GM12878 (cell line): Measurements from ENCODE around the gene BEGAIN. TPM values are rescaled to one million over a fixed set of nuclear protein-coding genes. Genes with fewer than 3 reads are reported as not detected.

Source experiments
- ATAC-seq: fragments of 200-7000 bp; cut with Tn5 transposase; 3 replicates; pipeline ENCODE4 v1.9.1; 2020; ENCODE audit warnings: mild to moderate bottlenecking, moderate library complexity
- BruUV-seq: library from RNA; stranded (reverse); fragments of 400-500 nt; replicated peaks from 2 replicates; lab custom pipeline; 2021; lab: Mats Ljungman, UMichigan
- CTCF ChIA-PET: fragments of 300-600 bp; sonication (Branson Sonifier 250); formaldehyde crosslinking; extraction: SDS; loops from one replicate; lab custom pipeline; 2021; ENCODE audit warnings: inconsistent platforms; lab: Yijun Ruan, JAX
- POLR2A ChIA-PET: fragments of 350-600 bp; formaldehyde crosslinking; extraction: SDS; loops from one replicate; lab custom pipeline; 2021; ENCODE audit warnings: inconsistent platforms; lab: Charles Lee
- RAD21 ChIA-PET: fragments of 300-600 bp; sonication (Branson Sonifier 250); formaldehyde crosslinking; loops from one replicate; lab custom pipeline; 2023; ENCODE audit warnings: antibody characterized with exemption; ENCODE audit not compliant: unreplicated experiment; lab: Charles Lee
- SMC1A ChIA-PET: fragments of 300-600 bp; sonication (Branson Sonifier 250); formaldehyde crosslinking; loops from one replicate; lab custom pipeline; 2023; ENCODE audit not compliant: unreplicated experiment, uncharacterized antibody; lab: Charles Lee
- DNase-seq: peaks from one replicate; pipeline ENCODE4 v3.0.0-alpha.2; 2011; ENCODE audit warnings: low read depth, low spot score
- FAIRE-seq: peaks from 3 replicates; lab custom pipeline; 2011; peaks lifted over from hg19 to GRCh38; lab: Jason Lieb, UNC
- H2AFZ ChIP-seq: 2 replicates; pipeline ENCODE4 v1.6.0; 2011; ENCODE audit warnings: low read depth, low read length, control low read depth; ENCODE audit not compliant: control insufficient read depth
- H3K27ac ChIP-seq: 2 replicates; pipeline ENCODE4 v1.5.1; 2011; ENCODE audit warnings: control low read depth; ENCODE audit not compliant: control insufficient read depth, insufficient read depth
- H3K27me3 ChIP-seq, 2 experiments: replicated peaks in 1 of 2; 2 replicates each; pipeline versions ENCODE4 v1.6.0 to v1.6.1; 2011; ENCODE audit warnings: low read length in 1 of 2; ENCODE audit not compliant: control insufficient read depth in 2 of 2, insufficient read depth in 2 of 2
- H3K36me3 ChIP-seq, 2 experiments: 2 replicates each; pipeline ENCODE4 v1.5.1; 2011; ENCODE audit warnings: low read length in 1 of 2; ENCODE audit not compliant: control insufficient read depth in 2 of 2, insufficient read depth in 2 of 2
- H3K4me1 ChIP-seq: 2 replicates; pipeline ENCODE4 v1.6.1; 2011; ENCODE audit warnings: mild to moderate bottlenecking, low read length, moderate library complexity, mixed read lengths; ENCODE audit not compliant: control insufficient read depth, insufficient read depth
- H3K4me2 ChIP-seq: 2 replicates; pipeline ENCODE4 v1.6.0; 2011; ENCODE audit warnings: control low read depth; ENCODE audit not compliant: control insufficient read depth, insufficient read depth
- H3K4me3 ChIP-seq: fragments of 200-600 bp; sonication (generic); 2 replicates; pipeline ENCODE4 v1.5.1; 2016
- H3K79me2 ChIP-seq: 2 replicates; pipeline ENCODE4 v1.6.0; 2011; ENCODE audit warnings: low read length; ENCODE audit not compliant: control insufficient read depth, insufficient read depth
- H3K9ac ChIP-seq: 2 replicates; pipeline ENCODE4 v1.8.0; 2011; ENCODE audit warnings: low read length, control low read depth, mixed read lengths; ENCODE audit not compliant: control insufficient read depth, insufficient read depth
- H3K9me3 ChIP-seq: replicated peaks from 3 replicates; pipeline ENCODE4 v1.5.1; 2011; ENCODE audit warnings: mild to moderate bottlenecking, low read length; ENCODE audit not compliant: control insufficient read depth, insufficient read depth
- H4K20me1 ChIP-seq: 2 replicates; pipeline ENCODE4 v1.6.0; 2011; ENCODE audit not compliant: control insufficient read depth, insufficient read depth
- BACH1 ChIP-seq: fragments of 450-650 bp; IDR thresholded peaks from 2 replicates; pipeline ENCODE4 v1.6.1; 2017; ENCODE audit warnings: mild to moderate bottlenecking, borderline replicate concordance
- BCL11A ChIP-seq: IDR thresholded peaks from 2 replicates; pipeline ENCODE4 v1.6.1; 2011; ENCODE audit warnings: low read depth, low read length
- CBFB ChIP-seq: IDR thresholded peaks from 2 replicates; pipeline ENCODE4 v1.6.1; 2016; ENCODE audit warnings: antibody characterized with exemption, low read depth
- CEBPB ChIP-seq, 2 experiments: fragments of 150-350 bp in 1 of 2; IDR thresholded peaks; 2 replicates each; pipeline ENCODE4 v1.6.1; 2012 to 2014; ENCODE audit warnings: low read depth in 2 of 2, low read length in 2 of 2, borderline replicate concordance in 1 of 2, inconsistent platforms in 1 of 2
- CREB1 ChIP-seq: IDR thresholded peaks from 2 replicates; pipeline ENCODE4 v1.6.1; 2012; ENCODE audit warnings: low read depth, mild to moderate bottlenecking, inconsistent platforms
- FOXK2 ChIP-seq: fragments of 450-650 bp; IDR thresholded peaks from 2 replicates; pipeline ENCODE4 v1.6.1; 2017; ENCODE audit warnings: mild to moderate bottlenecking, moderate library complexity
- MYC ChIP-seq: IDR thresholded peaks from 2 replicates; pipeline ENCODE4 v1.6.1; 2011; ENCODE audit warnings: mild to moderate bottlenecking, low read length, moderate library complexity, inconsistent platforms; ENCODE audit not compliant: insufficient read depth, insufficient replicate concordance, insufficient read length, severe bottlenecking
- POLR2AphosphoS5 ChIP-seq: IDR thresholded peaks from 2 replicates; pipeline ENCODE4 v1.6.1; 2011; ENCODE audit warnings: mild to moderate bottlenecking, low read length, inconsistent platforms
- TCF3 ChIP-seq: IDR thresholded peaks from 2 replicates; pipeline ENCODE4 v1.6.1; 2012; ENCODE audit warnings: low read depth, mild to moderate bottlenecking, low read length, borderline replicate concordance; ENCODE audit not compliant: insufficient read depth
- ZNF622 ChIP-seq: fragments of 450-650 bp; IDR thresholded peaks from 2 replicates; pipeline ENCODE4 v1.6.1; 2017; ENCODE audit warnings: mild to moderate bottlenecking, inconsistent platforms
- WGBS: methylation state at CpG from one replicate; pipeline ENCODE4 v1.1.6; 2016; ENCODE audit warnings: low lambda C conversion rate; ENCODE audit not compliant: insufficient replicate concordance, insufficient coverage; ENCODE audit errors: missing lambda C conversion rate; 5-methylcytosine and 5-hydroxymethylcytosine counted together
- in situ Hi-C: fragments of 300-500 bp; cut with MboI; formaldehyde crosslinking; loops from 9 replicates; pipeline ENCODE4 v1.14.3; 2018; ENCODE audit warnings: mixed read lengths
- intact Hi-C: fragments of 100-400 bp; cut with micrococcal nuclease; formaldehyde crosslinking; loops from one replicate; pipeline ENCODE4 v1.14.2; 2022; ENCODE audit not compliant: unreplicated experiment
- polyA plus RNA-seq, 11 experiments: library from polyadenylated mRNA; depleted of rRNA in 4 of 11; unstranded in 6 of 11; stranded (reverse) in 5 of 11; fragments of >200 nt; fragmentation: Nextera tagmentation in 4 of 11; fragmentation: Illumina TruSeq in 1 of 11; extraction: Ambion mirVana in 4 of 11; extraction: Trizol in 1 of 11; gene quantifications; 1 replicate in 1 of 11; 2 replicates in 10 of 11; pipeline versions ENCODE4 v1.2.1 to v1.2.3, GENCODE V29; 2011 to 2016; ENCODE audit warnings: inconsistent platforms in 2 of 11, missing spikeins in 2 of 11, low read depth in 1 of 11
- total RNA-seq, 4 experiments: library from RNA; depleted of rRNA in 3 of 4; stranded (reverse); fragments of >200 nt in 3 of 4; fragmentation: Illumina TruSeq in 1 of 4; extraction: Trizol in 1 of 4; gene quantifications; 2 replicates each; pipeline versions ENCODE4 v1.2.1 to v1.2.3, GENCODE V29; 2013 to 2021
- TF ChIP-seq, protein P1 (sequence below): IDR thresholded peaks from 2 replicates; pipeline ENCODE4 v1.6.1; 2011; ENCODE audit warnings: borderline replicate concordance, low read depth, mild to moderate bottlenecking, moderate library complexity, low read length; ENCODE audit not compliant: insufficient read depth, poor library complexity, severe bottlenecking
- TF ChIP-seq, protein P2 (sequence below): fragments of 450-650 bp; IDR thresholded peaks from 2 replicates; pipeline ENCODE4 v1.6.1; 2017; ENCODE audit warnings: mild to moderate bottlenecking, moderate library complexity
- TF ChIP-seq, protein P3 (sequence below): fragments of 450-650 bp; IDR thresholded peaks from 2 replicates; pipeline ENCODE4 v1.6.1; 2016; ENCODE audit warnings: mild to moderate bottlenecking

The BEGAIN gene
- total and polyA plus RNA-seq, 10 of the 15 experiments (the other 5 are each of a cell fraction or from before 2014, with no cell fraction given): 0.01 to 0.31 (median 0.06) TPM; not detected in 5

DNA sequence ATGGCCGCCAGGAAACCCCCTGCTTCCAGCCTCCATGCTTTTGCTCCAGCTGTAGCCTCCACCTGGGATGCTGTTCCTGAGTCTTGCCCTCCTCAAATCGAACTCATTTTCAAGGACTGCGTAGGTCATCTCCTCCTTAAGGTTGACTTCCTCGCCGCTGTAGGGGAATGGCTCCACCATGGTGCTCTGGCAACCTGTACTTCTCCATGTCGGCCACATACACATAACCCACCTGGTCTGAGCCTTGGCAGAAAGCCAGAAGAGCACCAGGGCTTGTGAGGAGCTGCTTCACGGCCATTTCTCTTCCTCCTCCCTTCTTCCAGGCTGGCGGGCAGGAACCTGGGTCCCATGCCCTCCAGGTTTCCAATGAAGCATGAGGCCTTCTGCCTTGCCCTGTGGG is 36.7 kb upstream of the BEGAIN start:
- Histone ChIP-seq H3K4me1 (no peaks in the 10 kb centered on the region), H3K9ac (no peak overlapping the region), H3K27ac (no peak overlapping the region), H4K20me1 (no peaks in the 10 kb centered on the region), H3K4me2 (no peak overlapping the region), H3K9me3 (no peaks in the 10 kb centered on the region), H3K36me3 (no peaks in the 10 kb centered on the region), H3K27me3 (peaks cover 0 to 2% of the 10 kb centered on the region in 2 experiments; a peak in 1 of 4 replicates), H3K4me3 (no peak overlapping the region), H2AFZ (no peak overlapping the region), H3K79me2 (no peaks in the 10 kb centered on the region)
- WGBS: 26% methylated on average over 8 of the region's 8 CpGs
- intact Hi-C loops (no loop called here), in situ Hi-C loops (no loop called here)
- POLR2A ChIA-PET: no interaction called here
- ATAC-seq: no peak
- RAD21 ChIA-PET: no interaction called here
- TF ChIP-seq TCF3 (no peak), MYC (no peak), BACH1 (no peak), POLR2AphosphoS5 (no peak), CEBPB (IDR thresholded peaks at IDR 0.05; ENCODE audit: borderline replicate concordance in 1 of 2, low read depth in 2 of 2, low read length in 2 of 2) (no peak), BCL11A (no peak), FOXK2 (no peak), ZNF622 (no peak), CREB1 (no peak), CBFB (no peak)
- TF ChIP-seq, protein P1, sequence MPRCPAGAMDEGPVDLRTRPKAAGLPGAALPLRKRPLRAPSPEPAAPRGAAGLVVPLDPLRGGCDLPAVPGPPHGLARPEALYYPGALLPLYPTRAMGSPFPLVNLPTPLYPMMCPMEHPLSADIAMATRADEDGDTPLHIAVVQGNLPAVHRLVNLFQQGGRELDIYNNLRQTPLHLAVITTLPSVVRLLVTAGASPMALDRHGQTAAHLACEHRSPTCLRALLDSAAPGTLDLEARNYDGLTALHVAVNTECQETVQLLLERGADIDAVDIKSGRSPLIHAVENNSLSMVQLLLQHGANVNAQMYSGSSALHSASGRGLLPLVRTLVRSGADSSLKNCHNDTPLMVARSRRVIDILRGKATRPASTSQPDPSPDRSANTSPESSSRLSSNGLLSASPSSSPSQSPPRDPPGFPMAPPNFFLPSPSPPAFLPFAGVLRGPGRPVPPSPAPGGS: no peak
- TF ChIP-seq, protein P2, sequence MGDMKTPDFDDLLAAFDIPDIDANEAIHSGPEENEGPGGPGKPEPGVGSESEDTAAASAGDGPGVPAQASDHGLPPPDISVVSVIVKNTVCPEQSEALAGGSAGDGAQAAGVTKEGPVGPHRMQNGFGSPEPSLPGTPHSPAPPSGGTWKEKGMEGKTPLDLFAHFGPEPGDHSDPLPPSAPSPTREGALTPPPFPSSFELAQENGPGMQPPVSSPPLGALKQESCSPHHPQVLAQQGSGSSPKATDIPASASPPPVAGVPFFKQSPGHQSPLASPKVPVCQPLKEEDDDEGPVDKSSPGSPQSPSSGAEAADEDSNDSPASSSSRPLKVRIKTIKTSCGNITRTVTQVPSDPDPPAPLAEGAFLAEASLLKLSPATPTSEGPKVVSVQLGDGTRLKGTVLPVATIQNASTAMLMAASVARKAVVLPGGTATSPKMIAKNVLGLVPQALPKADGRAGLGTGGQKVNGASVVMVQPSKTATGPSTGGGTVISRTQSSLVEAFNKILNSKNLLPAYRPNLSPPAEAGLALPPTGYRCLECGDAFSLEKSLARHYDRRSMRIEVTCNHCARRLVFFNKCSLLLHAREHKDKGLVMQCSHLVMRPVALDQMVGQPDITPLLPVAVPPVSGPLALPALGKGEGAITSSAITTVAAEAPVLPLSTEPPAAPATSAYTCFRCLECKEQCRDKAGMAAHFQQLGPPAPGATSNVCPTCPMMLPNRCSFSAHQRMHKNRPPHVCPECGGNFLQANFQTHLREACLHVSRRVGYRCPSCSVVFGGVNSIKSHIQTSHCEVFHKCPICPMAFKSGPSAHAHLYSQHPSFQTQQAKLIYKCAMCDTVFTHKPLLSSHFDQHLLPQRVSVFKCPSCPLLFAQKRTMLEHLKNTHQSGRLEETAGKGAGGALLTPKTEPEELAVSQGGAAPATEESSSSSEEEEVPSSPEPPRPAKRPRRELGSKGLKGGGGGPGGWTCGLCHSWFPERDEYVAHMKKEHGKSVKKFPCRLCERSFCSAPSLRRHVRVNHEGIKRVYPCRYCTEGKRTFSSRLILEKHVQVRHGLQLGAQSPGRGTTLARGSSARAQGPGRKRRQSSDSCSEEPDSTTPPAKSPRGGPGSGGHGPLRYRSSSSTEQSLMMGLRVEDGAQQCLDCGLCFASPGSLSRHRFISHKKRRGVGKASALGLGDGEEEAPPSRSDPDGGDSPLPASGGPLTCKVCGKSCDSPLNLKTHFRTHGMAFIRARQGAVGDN: no peak
- TF ChIP-seq, protein P3, sequence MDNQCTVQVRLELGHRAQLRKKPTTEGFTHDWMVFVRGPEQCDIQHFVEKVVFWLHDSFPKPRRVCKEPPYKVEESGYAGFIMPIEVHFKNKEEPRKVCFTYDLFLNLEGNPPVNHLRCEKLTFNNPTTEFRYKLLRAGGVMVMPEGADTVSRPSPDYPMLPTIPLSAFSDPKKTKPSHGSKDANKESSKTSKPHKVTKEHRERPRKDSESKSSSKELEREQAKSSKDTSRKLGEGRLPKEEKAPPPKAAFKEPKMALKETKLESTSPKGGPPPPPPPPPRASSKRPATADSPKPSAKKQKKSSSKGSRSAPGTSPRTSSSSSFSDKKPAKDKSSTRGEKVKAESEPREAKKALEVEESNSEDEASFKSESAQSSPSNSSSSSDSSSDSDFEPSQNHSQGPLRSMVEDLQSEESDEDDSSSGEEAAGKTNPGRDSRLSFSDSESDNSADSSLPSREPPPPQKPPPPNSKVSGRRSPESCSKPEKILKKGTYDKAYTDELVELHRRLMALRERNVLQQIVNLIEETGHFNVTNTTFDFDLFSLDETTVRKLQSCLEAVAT: no peak
- BruUV-seq: no TSS peak
- no peak for FAIRE-seq
- CTCF ChIA-PET: interaction anchor here (0.7 kb wide), 1 partner anchor 21 kb away, joined by 3 read pairs; no protein-coding TSS in a partner anchor
- no peak for DNase-seq
- SMC1A ChIA-PET: no interaction called here
